HG02938 (cell line): ENCODE data around the gene DISP2.
A peak's percentile ranks its signal among the peaks of the same experiment; 100 is the strongest.

Experiments used
- ATAC-seq: cut with Tn5 transposase; IDR thresholded peaks from one replicate; pipeline ENCODE4 v1.9.1; 2021; ENCODE audit warnings: mild to moderate bottlenecking, moderate library complexity; ENCODE audit not compliant: unreplicated experiment

The DISP2 gene

DNA sequence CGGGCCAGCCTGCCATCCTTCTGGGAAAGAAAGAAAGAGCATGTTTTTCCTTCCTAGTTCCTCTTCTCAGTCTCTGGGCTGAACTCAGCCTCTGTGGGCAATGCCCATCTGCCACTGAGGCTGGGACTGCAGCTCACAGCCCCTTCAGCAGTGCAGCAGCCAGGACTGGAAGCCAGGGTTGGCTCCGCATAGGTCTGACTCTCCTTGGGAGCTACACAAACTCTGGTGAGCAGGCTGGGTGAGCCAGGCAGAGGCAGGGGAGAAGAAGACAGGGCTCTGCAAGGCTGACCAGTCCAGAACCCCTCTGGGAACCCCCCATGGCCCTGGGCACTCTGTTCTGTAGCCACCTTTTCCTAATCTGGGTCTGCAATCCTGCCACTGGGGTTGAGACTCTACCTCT is 3.6 kb downstream of the DISP2 start:
- no peak for ATAC-seq

DNA sequence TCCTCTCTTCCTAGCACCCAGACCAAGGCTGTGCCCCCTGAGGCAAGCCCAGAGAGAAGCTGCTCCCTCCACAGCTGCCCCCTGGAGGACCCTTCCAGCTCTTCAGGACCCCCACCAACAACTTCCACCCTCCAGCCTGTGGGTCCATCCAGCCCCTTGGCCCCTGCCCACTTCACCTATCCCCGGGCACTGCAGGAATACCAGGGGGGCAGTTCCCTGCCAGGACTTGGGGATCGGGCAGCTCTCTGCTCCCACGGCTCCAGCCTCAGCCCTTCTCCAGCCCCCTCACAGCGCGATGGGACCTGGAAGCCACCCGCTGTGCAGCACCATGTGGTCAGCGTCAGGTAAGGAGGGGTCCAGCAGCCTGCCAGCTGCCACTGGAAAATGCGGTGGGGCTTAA is 5.6 kb downstream of the DISP2 start:
- no peak for ATAC-seq

DNA sequence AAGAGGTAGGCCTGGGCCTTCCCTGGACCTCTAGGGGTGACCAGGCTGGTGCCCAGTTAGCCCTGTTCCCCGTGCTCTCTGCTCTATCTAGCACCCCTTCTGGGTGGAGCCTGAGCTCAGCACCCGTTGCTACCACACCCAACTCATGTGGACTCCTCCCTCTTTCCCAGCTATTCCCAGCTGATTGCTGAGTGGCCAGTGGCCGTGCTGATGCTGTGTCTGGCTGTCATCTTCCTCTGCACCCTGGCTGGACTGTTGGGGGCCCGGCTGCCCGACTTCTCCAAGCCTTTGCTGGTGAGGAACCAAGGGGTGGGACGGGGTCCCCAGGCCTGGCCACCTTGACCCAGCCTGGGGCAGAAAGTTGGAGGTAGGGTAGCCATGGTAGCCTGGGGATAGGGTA is 6.2 kb downstream of the DISP2 start:
- ATAC-seq, result no peak

DNA sequence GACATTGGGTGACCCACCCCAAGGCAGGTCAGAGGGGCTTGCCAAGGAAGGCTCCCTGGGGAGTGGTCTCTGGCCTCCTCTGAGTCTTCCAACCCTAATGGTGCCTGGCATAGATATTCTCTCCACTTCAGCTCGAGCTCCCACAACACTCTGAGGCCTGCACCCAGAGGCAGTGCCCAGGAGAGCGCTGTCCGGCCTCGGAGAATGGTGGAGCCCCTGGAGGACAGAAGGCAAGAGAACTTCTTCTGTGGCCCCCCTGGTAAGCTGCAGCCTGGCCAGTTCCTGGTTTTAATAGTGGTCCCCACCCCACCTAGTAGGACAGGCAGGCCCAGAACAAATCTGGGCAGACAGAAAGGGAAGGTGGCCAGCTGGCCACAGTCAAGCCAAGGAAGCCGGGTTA is 7.0 kb downstream of the DISP2 start:
- no peak for ATAC-seq

DNA sequence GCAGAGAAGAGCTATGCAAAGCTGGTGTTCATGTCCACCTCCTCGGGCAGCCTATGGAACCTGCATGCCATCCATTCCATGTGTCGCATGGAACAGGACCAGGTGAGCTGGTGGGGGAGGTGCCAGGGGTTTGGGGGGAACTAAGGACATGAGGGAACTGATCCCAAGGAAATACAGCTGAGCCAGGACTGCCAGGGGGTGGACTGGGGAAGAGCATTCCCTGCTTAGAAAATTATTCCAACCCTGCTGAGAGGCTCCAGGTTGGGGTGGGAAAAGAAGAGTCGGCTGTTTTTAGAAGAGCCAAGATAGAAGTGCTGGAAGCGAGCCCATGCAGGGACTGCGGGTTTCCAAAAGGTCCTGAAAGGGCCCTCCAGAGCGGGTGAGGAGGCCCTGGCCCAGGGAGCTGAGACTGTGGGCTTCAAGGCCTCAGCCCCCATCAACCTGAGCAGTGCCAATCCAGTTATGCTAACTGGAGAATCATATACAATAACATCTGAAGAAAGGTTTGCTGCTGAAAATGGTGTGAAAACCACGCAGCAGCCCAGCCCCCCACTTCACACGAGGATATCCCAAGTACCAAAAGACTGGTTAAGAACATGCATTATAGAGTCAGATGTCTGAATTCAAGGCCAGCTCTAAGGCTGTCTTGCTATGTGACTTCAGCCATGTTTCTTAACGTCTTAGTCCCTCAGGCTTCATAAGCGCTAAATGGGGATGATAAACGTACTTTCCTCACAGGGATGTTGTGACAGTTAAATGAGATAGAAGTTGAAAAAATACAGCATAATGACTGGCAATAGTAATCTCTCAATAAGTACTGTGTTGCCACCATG is 7.8 kb downstream of the DISP2 start:
- ATAC-seq, result no peak

DNA sequence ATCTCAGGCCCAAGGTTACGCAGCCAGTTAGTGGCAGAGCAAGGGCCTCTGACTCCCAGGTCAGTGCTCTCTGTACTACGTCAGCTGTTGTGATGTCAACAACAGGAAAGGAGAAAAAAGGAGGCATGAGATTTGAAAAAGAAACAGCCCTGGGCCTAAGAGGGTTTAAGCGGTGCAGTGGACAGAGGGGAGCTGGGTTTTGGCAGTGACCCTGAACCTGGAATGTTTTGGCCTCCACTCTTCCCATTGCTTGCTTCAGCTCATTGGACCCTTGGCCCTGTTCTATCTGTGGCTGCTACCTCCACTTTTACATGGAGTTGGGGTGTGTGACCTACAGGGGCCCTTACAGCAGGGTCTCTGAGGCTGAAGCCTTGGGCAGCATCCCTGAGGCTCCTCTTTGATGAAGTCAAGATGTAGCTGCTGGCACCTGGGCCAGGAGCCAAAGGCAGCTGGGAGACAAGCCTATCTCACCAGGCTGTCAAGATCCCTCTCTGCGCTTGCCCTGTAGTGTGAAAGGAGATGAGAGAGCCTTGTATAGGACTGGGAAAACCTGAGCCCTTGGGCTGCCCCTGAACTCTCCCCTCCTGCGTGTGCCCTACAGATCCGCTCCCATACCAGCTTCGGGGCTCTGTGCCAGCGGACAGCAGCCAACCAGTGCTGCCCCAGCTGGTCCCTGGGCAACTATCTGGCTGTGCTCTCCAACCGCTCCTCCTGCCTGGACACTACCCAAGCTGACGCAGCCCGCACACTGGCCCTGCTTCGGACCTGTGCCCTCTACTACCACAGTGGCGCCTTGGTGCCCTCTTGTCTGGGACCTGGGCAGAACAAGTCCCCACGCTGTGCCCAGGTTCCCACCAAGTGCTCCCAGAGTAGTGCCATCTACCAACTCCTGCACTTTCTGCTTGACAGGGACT is 8.7 kb downstream of the DISP2 start:
- no peak for ATAC-seq

DNA sequence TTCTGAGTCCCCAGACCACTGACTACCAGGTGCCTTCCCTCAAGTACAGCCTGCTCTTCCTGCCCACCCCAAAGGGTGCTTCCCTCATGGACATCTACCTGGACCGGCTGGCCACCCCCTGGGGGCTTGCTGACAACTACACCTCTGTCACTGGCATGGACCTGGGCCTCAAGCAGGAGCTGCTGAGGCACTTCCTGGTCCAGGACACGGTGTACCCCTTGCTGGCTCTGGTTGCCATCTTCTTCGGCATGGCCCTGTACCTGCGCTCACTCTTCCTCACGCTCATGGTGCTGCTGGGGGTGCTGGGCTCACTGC is 9.3 kb downstream of the DISP2 start:
- ATAC-seq, result no peak

DNA sequence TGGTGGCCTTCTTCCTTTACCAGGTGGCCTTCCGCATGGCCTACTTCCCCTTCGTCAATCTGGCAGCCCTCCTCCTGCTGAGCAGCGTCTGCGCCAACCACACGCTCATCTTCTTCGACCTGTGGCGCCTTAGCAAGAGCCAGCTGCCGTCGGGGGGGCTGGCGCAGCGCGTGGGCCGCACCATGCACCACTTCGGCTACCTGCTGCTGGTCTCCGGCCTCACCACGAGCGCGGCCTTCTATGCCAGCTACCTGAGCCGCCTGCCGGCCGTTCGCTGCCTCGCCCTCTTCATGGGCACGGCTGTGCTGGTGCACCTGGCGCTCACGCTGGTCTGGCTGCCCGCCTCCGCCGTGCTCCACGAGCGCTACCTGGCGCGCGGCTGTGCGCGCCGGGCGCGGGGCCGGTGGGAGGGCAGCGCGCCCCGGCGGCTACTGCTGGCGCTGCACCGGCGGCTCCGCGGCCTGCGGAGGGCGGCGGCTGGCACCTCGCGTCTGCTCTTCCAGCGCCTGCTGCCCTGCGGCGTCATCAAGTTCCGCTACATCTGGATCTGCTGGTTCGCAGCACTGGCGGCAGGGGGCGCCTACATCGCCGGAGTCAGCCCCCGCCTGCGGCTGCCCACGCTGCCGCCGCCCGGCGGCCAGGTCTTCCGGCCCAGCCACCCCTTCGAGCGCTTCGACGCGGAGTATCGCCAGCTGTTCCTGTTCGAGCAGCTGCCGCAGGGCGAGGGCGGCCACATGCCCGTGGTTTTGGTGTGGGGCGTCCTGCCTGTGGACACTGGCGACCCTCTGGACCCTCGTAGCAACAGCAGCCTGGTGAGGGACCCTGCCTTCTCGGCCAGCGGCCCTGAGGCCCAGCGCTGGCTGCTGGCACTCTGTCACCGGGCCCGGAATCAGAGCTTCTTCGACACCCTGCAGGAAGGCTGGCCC is 9.9 kb downstream of the DISP2 start:
- no peak for ATAC-seq

DNA sequence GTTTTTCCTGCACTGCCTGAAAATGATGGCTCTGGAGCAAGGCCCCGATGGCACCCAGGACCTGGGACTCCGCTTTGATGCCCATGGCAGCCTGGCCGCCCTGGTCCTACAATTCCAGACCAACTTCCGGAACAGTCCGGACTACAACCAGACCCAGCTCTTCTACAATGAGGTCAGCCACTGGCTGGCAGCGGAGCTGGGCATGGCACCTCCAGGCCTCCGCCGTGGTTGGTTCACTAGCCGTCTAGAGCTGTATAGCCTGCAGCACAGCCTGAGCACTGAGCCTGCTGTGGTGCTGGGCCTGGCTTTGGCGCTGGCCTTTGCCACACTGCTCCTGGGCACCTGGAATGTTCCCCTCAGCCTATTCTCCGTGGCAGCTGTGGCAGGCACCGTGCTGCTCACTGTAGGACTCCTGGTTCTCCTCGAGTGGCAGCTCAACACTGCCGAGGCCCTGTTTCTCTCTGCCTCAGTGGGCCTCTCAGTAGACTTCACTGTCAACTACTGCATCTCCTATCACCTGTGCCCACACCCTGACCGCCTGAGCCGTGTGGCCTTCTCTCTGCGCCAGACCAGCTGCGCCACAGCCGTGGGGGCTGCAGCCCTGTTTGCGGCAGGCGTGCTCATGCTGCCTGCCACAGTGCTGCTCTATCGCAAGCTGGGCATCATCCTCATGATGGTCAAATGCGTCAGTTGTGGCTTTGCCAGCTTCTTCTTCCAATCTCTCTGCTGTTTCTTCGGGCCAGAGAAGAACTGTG is 10.9 kb downstream of the DISP2 start:
- no peak for ATAC-seq

DNA sequence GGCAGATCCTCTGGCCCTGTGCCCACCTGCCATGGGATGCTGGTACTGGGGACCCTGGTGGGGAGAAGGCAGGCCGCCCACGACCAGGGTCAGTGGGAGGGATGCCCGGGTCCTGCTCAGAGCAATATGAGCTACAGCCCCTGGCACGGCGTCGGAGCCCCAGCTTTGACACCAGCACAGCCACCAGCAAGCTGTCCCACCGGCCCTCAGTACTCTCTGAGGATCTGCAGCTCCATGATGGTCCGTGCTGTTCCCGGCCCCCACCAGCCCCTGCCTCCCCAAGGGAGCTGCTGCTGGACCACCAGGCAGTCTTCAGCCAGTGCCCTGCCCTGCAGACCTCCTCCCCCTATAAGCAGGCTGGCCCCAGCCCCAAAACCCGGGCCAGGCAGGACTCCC is 11.5 kb downstream of the DISP2 start:
- no peak for ATAC-seq

DNA sequence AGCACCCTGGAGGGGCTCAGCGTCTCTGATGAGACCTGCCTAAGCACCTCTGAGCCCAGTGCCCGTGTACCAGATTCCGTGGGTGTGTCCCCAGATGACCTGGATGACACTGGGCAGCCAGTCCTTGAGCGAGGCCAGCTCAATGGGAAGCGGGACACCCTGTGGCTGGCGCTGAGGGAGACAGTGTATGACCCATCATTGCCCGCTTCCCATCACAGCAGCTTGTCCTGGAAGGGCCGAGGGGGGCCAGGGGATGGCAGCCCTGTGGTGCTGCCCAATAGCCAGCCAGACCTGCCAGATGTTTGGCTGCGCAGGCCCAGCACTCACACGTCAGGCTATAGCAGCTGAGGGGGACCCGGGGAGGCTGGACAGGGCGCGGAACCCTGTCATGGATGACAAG is 12.0 kb downstream of the DISP2 start:
- ATAC-seq, result no peak

DNA sequence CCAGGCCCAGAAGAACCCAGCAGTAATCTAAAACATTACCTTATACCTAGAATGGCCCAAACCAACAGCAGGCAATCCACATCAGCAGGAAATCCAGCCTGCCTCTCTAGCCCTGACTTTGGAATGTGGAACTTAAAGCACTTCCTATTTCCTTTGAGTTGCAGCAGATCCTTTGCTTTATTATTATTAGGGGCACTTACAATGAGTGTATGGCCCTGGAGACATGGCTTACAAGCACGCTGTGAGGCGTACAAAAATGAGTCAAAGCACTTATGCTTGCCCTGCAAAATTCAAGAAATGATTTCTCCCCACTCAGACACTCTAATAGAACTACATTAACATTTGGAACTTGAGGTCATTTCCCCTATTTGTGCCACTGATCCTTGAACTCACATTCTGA is 15.0 kb downstream of the DISP2 start:
- ATAC-seq, result no peak

DNA sequence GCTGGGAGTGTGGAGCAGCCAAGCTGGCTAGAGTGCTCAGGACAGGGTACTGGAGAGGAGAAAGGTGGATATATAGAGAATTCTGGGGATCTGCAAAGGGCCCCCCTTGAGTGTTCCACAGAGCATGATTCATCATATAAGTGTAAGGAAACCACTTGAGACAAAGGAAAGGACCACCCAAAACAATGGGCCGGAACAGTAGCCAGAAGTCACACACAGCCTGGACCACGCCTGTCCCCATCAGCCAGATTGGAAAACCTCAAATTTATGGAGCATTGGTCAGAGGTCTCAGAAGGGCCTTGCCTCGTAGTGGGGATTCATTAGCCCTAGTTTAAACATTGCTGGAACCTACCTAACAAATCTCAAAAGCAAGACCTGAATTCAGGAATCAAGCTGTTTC is 19.6 kb downstream of the DISP2 start:
- ATAC-seq, result no peak

DNA sequence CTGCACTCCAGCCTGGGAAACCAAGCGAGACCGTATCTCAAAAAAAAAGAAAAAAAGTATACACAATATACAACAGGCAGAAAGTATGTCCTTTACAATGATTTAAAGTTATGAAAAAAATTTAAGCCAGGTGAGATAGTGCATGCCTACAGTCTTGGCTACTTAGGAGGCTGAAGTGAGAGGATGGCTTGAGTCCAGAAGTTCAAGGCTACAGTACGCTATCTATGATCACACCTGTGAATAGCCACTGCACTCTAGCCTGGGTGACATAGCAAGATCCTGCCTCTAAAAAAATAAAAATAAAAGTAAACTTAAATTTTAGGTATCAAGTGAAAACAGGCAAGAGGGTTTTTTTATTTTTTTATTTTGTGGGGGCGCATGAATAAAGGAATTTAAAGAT is 21.4 kb downstream of the DISP2 start:
- no peak for ATAC-seq

DNA sequence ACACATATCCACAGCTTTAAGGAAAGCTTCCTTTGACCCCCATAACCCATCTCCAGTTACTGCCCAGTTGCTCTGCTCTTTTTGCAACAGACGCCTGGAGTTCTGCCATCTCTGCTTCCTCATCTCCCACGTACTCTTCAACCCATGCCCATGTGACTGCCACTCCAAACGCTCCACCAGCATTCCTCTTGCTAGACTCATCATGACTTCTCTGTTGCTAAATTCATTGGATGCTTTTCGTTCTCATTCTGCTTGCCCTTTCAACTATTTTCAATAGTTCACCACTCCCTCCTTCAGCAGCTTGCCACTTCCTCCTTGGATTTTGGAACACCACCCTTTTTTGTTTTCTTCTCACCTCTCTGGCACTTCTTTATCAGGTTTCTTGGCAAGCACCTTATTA is 21.8 kb downstream of the DISP2 start:
- no peak for ATAC-seq

DNA sequence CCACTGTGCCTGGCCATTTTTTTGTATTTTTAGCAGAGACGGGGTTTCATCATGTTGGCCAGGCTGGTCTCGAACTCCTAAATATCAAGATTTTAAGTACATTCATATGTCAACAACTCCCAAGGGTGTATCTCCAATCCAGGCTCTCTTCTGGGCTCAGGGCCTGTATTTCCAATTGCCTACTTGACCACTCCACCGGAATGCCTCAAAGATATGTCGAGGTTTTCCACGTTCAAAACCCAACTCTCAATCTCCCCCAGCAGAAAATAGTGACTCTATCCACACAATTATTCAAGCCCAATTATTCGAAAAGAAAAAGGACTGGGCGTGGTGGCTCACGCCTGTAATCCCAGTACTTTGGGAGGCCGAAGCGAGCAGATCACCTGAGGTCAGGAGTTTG is 22.6 kb downstream of the DISP2 start:
- no peak for ATAC-seq

DNA sequence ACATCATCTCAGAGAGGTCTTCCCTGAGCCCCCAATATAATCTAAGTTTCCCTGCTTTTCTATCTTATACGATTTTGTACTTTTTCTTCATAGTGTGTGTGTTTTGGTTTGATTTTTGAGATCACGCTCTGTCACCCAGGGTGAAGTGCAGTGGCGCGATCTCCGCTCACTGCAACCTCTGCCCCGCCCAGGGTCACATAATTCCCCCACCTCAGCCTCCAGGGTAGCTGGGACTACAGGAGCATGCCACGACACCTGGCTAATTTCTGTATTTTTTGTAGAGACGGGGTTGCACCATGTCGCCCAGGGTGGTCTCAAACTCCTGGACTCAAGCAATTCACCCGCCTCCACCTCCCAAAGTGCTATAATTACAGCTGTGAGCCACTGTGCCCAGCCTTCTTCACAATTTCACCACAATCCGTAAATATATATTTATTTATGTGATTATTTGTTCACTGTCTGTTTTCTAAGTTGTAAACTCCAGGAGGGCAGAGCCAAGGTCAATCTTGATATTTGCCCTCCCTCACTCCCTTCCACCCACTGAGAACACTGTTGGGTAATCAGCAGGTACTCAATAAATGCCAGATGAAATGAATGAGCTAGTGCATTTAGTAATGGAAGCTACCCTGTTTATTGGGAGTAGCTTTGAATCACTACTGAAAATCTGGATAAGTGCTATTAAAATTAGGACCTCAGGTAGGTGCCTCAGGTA is 24.0 kb downstream of the DISP2 start:
- ATAC-seq, result no peak

DNA sequence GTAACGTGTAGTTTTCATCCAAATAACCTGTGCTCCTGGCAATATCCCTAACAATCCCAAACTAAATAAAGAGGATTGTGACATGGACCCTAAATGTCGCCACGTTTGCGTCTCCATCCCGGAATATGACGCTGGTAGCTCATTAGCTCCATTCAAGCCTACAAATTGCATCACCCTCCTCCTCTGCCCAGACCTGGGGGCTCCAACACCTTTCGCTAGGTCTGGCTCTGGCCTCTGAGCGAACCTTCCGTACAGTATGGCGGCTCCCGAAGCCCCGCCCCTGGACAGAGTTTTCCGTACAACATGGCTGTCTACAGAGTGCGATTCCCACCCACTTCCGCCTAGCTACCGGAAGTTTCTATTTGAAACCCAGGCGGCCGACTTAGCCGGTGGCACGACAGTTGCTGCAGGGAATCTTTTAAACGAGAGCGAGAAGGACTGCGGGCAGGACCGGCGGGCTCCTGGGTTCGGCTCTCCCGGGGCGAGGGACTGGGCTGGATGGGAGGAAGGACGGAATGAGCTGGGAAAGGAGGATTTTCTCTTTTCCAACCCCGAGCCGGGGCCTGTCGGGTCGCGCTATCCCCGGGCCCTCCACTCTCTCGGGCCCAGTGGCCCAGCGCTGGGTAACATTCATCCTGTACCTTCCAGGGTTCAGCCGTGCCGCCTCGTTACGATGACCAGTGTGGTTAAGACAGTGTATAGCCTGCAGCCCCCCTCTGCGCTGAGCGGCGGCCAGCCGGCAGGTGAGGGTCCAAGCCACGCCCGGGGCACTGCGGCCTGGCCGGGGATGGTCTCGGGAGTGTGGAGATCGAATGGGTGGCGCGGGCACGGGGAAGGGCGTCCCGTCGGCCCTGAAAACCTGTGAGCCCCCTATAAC is 24.8 kb downstream of the DISP2 start, which contains the start of gene KNSTRN:
TSS of gene KNSTRN (plus strand) at position 142 of the 877 bp plus-strand sequence. CDS start at position 257, 115 bp downstream.
- peak; percentile 97 for ATAC-seq

DNA sequence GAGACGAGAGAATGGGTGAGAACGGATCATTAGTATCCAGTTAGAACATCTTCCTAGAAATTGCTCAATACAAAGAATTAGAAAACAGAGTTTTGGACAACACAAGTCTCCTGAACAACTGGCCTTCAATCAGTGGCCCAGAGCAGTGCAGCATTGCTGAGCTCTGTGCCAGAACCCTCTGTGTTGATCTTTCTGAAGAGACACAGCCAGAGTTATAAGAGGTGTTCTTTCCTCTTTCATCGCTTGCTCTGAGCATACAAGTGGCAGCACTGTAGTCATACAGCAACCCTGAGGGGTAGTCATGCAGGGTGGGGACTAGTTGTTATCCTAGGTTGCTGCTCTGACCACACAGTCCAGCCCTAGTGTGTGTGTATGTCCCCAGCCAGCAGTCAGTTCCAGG is 28.5 kb downstream of the DISP2 start:
- no peak for ATAC-seq
